Measurements from ENCODE around the gene MAGI1. TPM values are rescaled to one million over a fixed set of nuclear protein-coding genes. Genes with fewer than 3 reads are reported as not detected.

MAGI1 gene
- total RNA-seq, 2 donors from 2014 or later = 23.4 to 41.4 TPM

GRCh38 chr3:65905771-65906170 lies 132.9 kb downstream of the MAGI1 start:
- no peak for DNase-seq
- intact Hi-C loops (cut with DNase I) = no loop called here
- Histone ChIP-seq H3K36me3 (no peaks in the 10 kb centered on the region), H3K9me3 (no peaks in the 10 kb centered on the region), H3K4me3 (no peak overlapping the region), H3K9ac (ENCODE audit: low read depth in 2 of 2, low read length in 2 of 2) (no peak overlapping the region), H3K27ac (no peak overlapping the region), H3K4me1 (no peaks in the 10 kb centered on the region), H3K27me3 (no peaks in the 10 kb centered on the region)
- no peak for TF ChIP-seq CTCF (IDR thresholded peaks at IDR 0.05)

GRCh38 chr3:65904016-65904415 lies 134.7 kb downstream of the MAGI1 start:
- no peak for DNase-seq
- no peaks in the 10 kb centered on the region for H3K4me1 ChIP-seq
- intact Hi-C loops (cut with DNase I) = no loop called here
- no peak overlapping the region for H3K9ac ChIP-seq (ENCODE audit: low read depth in 2 of 2, low read length in 2 of 2)
- H3K36me3 ChIP-seq = no peaks in the 10 kb centered on the region
- no peaks in the 10 kb centered on the region for H3K9me3 ChIP-seq
- H3K27ac ChIP-seq = no peak overlapping the region
- TF ChIP-seq CTCF (IDR thresholded peaks at IDR 0.05) = no peak
- H3K27me3 ChIP-seq = no peaks in the 10 kb centered on the region
- no peak overlapping the region for H3K4me3 ChIP-seq

GRCh38 chr3:65902304-65902793 lies 136.4 kb downstream of the MAGI1 start:
- H3K27ac ChIP-seq = no peak overlapping the region
- intact Hi-C loops (cut with DNase I) = no loop called here
- TF ChIP-seq CTCF (IDR thresholded peaks at IDR 0.05) = no peak
- H3K9ac ChIP-seq (ENCODE audit: low read depth in 2 of 2, low read length in 2 of 2) = peak overlapping the region in 1 of 2 donors; percentile 54
- H3K4me1 ChIP-seq = no peaks in the 10 kb centered on the region
- no peaks in the 10 kb centered on the region for H3K36me3 ChIP-seq
- H3K27me3 ChIP-seq = no peaks in the 10 kb centered on the region
- no peaks in the 10 kb centered on the region for H3K9me3 ChIP-seq
- H3K4me3 ChIP-seq = peak overlapping the region; percentile 5
- DNase-seq = peak; percentile 69

GRCh38 chr3:65901226-65901625 lies 137.5 kb downstream of the MAGI1 start:
- Histone ChIP-seq H3K36me3 (no peaks in the 10 kb centered on the region), H3K27ac (no peak overlapping the region), H3K4me1 (no peaks in the 10 kb centered on the region), H3K27me3 (no peaks in the 10 kb centered on the region), H3K9ac (ENCODE audit: low read depth in 2 of 2, low read length in 2 of 2) (no peak overlapping the region), H3K4me3 (no peak overlapping the region), H3K9me3 (no peaks in the 10 kb centered on the region)
- TF ChIP-seq CTCF (IDR thresholded peaks at IDR 0.05) = no peak
- intact Hi-C loops (cut with DNase I) = no loop called here
- DNase-seq = no peak

GRCh38 chr3:65899226-65899625 lies 139.5 kb downstream of the MAGI1 start:
- Histone ChIP-seq H3K27ac (no peak overlapping the region), H3K4me1 (no peaks in the 10 kb centered on the region), H3K27me3 (no peaks in the 10 kb centered on the region), H3K9me3 (no peaks in the 10 kb centered on the region), H3K36me3 (no peaks in the 10 kb centered on the region), H3K4me3 (no peak overlapping the region), H3K9ac (ENCODE audit: low read depth in 2 of 2, low read length in 2 of 2) (no peak overlapping the region)
- TF ChIP-seq CTCF (IDR thresholded peaks at IDR 0.05) = no peak
- no peak for DNase-seq
- intact Hi-C loops (cut with DNase I) = no loop called here

All from colonic mucosa (tissue), 4 donors.